ENCODE data around the gene TRAPPC2B. TPM values are rescaled to one million over a fixed set of nuclear protein-coding genes. Genes with fewer than 3 reads are reported as not detected.

TRAPPC2B gene
- total RNA-seq, 1 experiment from 2014 or later = 15.3 TPM

DNA sequence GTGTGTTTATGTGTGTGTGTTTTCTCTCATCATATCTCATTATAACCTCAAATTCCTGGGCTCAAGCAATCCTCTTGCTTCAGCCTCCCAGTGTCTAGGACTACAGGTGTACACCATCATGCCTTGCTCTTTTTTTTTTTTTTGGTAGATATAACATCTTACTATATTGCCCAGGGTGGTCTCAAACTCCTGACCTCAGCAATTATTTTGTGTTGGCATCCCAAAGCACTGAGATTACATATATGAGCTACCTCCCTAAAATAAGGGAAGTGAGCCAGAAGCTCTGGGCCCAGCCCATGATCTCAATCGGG lies 43.5 kb upstream of the TRAPPC2B start:
- ChIA-PET POLR2A (ENCODE audit: unreplicated experiment) (interaction anchor here (0.6 kb wide), 1 partner anchor 1239 kb away, joined by 3 read pairs; no protein-coding TSS in a partner anchor), CTCF (no interaction called here)
- no peaks in the 10 kb centered on the region for H4K20me1 ChIP-seq (ENCODE audit: insufficient read depth)
- TSS peak; percentile 100 for BruUV-seq (replicated peaks)
- TF ChIP-seq, protein P1, sequence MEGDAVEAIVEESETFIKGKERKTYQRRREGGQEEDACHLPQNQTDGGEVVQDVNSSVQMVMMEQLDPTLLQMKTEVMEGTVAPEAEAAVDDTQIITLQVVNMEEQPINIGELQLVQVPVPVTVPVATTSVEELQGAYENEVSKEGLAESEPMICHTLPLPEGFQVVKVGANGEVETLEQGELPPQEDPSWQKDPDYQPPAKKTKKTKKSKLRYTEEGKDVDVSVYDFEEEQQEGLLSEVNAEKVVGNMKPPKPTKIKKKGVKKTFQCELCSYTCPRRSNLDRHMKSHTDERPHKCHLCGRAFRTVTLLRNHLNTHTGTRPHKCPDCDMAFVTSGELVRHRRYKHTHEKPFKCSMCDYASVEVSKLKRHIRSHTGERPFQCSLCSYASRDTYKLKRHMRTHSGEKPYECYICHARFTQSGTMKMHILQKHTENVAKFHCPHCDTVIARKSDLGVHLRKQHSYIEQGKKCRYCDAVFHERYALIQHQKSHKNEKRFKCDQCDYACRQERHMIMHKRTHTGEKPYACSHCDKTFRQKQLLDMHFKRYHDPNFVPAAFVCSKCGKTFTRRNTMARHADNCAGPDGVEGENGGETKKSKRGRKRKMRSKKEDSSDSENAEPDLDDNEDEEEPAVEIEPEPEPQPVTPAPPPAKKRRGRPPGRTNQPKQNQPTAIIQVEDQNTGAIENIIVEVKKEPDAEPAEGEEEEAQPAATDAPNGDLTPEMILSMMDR (conservative IDR thresholded peaks at IDR 0.05) = no peak
- TF ChIP-seq EZH2 (IDR thresholded peaks at IDR 0.05; ENCODE audit: low read depth) = no peak
- no peak for DNase-seq
- peaks cover 9% of the 10 kb centered on the region; the same call in 1 of the 2 replicates for H3K36me3 ChIP-seq (ENCODE audit: low read depth)
- H3K9me2 ChIP-seq (ENCODE audit: insufficient read depth) = no peaks in the 10 kb centered on the region; the same call in 1 of the 2 replicates
- peak overlapping the region; percentile 51 for H3K27ac ChIP-seq
- peak overlapping the region; percentile 91 for H3K4me3 ChIP-seq
- H3K79me2 ChIP-seq (ENCODE audit: low read depth) = peaks cover 32% of the 10 kb centered on the region
- no peaks in the 10 kb centered on the region for H3K27me3 ChIP-seq (ENCODE audit: insufficient read depth, low read depth)
- H2AFZ ChIP-seq = peak overlapping the region; percentile 99
- H3K4me2 ChIP-seq = peak overlapping the region; percentile 100
- peaks cover 19% of the 10 kb centered on the region for H3K4me1 ChIP-seq (replicated peaks; ENCODE audit: insufficient read depth)
- intact Hi-C loops (cut with micrococcal nuclease; ENCODE audit: unreplicated experiment) = loop anchor here (1.0 kb wide), 4 partner anchors 18 to 80 kb away; partner anchors contain the start of genes ZNF304, ZNF460 and ZNF805
- H3K9me3 ChIP-seq (ENCODE audit: insufficient read depth, low read depth) = no peaks in the 10 kb centered on the region
- H3F3A ChIP-seq (ENCODE audit: insufficient read depth, low read depth) = peaks cover 4% of the 10 kb centered on the region; the same call in 1 of the 2 replicates

DNA sequence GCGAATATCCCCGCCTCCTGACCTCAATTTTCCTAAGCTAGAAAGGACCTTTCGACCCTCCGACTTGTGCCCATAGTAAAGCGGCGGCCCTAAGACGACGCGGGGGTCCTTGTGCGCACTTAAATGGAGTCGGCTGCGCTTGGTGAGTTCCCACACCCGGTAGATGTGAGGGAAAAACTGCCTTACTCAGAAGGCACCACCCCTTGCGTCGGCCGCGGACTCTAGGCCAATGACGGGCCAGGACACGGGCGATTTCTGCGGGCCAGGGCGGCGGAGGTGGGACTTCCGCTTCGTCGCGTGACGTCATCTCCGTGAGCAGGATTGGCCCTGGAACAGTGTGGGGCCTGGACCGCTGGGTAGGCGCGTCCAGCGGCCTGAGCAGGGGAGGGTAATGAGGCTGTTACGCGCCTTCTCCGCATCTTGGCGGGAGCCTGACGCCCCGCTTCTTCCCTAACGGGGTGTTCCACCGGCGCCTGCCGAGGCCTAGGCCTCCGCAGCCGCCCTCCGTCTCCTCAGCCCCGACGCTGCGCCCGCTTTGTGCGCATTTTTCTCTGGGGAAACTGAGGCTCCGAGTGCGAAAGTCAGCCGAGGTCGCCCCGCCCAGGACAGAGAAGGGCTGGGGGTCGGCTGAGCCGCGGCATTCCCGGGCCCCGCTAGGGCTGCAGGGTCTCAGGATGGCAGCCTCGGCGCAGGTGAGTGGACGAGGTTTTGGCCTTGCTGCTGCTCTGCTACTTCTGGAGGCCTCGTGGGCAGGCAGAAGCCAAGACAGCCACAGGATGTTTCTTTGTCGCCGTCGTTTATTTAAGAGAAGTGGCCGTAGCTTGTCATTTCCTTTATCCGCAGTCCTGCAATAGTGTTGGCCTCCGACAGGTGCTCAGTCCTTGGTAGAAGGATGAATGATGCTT lies 42.9 kb upstream of the TRAPPC2B start, which contains the start of gene ZNF543:
ZNF543 (plus strand) TSS at position 293 of the 905 bp plus-strand sequence; CDS start at position 675, 382 bp downstream.
- Histone ChIP-seq H3K79me2 (ENCODE audit: low read depth) (peaks cover 32% of the 10 kb centered on the region), H3K4me2 (peak within 1 kb of the TSS; percentile 100), H3K9me3 (ENCODE audit: insufficient read depth, low read depth) (no peaks in the 10 kb centered on the region), H3K36me3 (ENCODE audit: low read depth) (peaks cover 9% of the 10 kb centered on the region; the same call in 1 of the 2 replicates), H4K20me1 (ENCODE audit: insufficient read depth) (no peaks in the 10 kb centered on the region), H3K4me1 (replicated peaks; ENCODE audit: insufficient read depth) (peaks cover 19% of the 10 kb centered on the region), H3F3A (ENCODE audit: insufficient read depth, low read depth) (peaks cover 4% of the 10 kb centered on the region; the same call in 1 of the 2 replicates), H3K4me3 (peak within 1 kb of the TSS; percentile 91), H2AFZ (peak within 1 kb of the TSS; percentile 99), H3K27me3 (ENCODE audit: insufficient read depth, low read depth) (no peaks in the 10 kb centered on the region), H3K27ac (peak within 1 kb of the TSS; percentile 51), H3K9me2 (ENCODE audit: insufficient read depth) (no peaks in the 10 kb centered on the region)
- DNase-seq = peak; percentile 92 to 96
- intact Hi-C loops (cut with micrococcal nuclease; ENCODE audit: unreplicated experiment) = loop anchor here (1.0 kb wide), 4 partner anchors 18 to 80 kb away; partner anchors contain the start of genes ZNF304, ZNF460 and ZNF805
- BruUV-seq (replicated peaks) = TSS peak; percentile 54
- TF ChIP-seq EZH2 (IDR thresholded peaks at IDR 0.05; ENCODE audit: low read depth) = no peak
- TF ChIP-seq, protein P1 (conservative IDR thresholded peaks at IDR 0.05) = no peak
- POLR2A ChIA-PET (ENCODE audit: unreplicated experiment) = interaction anchor here (0.6 kb wide), 2 partner anchors 79 to 1239 kb away, joined by 3 read pairs; no protein-coding TSS in a partner anchor
- CTCF ChIA-PET = no interaction called here

DNA sequence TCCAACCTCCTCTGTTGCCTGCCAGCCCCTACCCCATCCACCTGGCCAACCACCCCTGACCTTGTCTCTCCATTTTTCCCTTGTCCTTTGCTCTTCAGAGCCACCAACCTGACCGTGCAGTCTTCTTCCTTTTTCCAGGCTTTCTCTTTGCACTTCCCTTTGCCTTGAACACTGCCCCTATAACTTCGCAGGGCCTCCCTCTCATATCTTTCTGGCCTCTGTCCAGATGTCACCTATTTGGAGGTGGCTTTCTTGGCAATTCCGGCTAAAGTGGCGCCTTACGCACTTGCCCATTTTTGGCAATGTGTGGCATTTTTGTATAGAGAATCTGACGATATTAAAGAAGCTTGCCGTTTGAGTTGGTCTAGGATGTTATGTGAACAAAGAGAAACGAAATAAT lies 42.2 kb upstream of the TRAPPC2B start:
- H3K36me3 ChIP-seq (ENCODE audit: low read depth) = peaks cover 13% of the 10 kb centered on the region
- peak overlapping the region; percentile 100 for H3K4me2 ChIP-seq
- no peaks in the 10 kb centered on the region for H3K9me2 ChIP-seq (ENCODE audit: insufficient read depth)
- BruUV-seq (replicated peaks) = no TSS peak
- peak overlapping the region; percentile 99; the same call in 1 of the 2 replicates for H2AFZ ChIP-seq
- peaks cover 19% of the 10 kb centered on the region for H3K4me1 ChIP-seq (replicated peaks; ENCODE audit: insufficient read depth)
- ChIA-PET POLR2A (ENCODE audit: unreplicated experiment) (interaction anchor here (0.6 to 0.7 kb wide), 3 partner anchors 11 to 80 kb away, joined by 3 to 7 read pairs (median 3); no protein-coding TSS in a partner anchor), CTCF (interaction anchor here (0.6 kb wide), 1 partner anchor 22 kb away, joined by 3 read pairs; no protein-coding TSS in a partner anchor)
- H3K27ac ChIP-seq = peak overlapping the region; percentile 51; the same call in 1 of the 2 replicates
- TF ChIP-seq, protein P1 (conservative IDR thresholded peaks at IDR 0.05) = no peak
- TF ChIP-seq EZH2 (IDR thresholded peaks at IDR 0.05; ENCODE audit: low read depth) = no peak
- intact Hi-C loops (cut with micrococcal nuclease; ENCODE audit: unreplicated experiment) = no loop called here
- H3K9me3 ChIP-seq (ENCODE audit: insufficient read depth, low read depth) = no peaks in the 10 kb centered on the region
- peaks cover 4% of the 10 kb centered on the region; the same call in 1 of the 2 replicates for H3F3A ChIP-seq (ENCODE audit: insufficient read depth, low read depth)
- H3K79me2 ChIP-seq (ENCODE audit: low read depth) = peaks cover 32% of the 10 kb centered on the region
- H3K27me3 ChIP-seq (ENCODE audit: insufficient read depth, low read depth) = no peaks in the 10 kb centered on the region
- peak overlapping the region; percentile 91 for H3K4me3 ChIP-seq
- DNase-seq = no peak
- no peaks in the 10 kb centered on the region for H4K20me1 ChIP-seq (ENCODE audit: insufficient read depth)

Measured in PC-9 (cell line).